Body of pancreas (tissue), 4 donors: ENCODE data around the gene HOXA11. TPM values are rescaled to one million over a fixed set of nuclear protein-coding genes. Genes with fewer than 3 reads are reported as not detected.

Source experiments
- ATAC-seq: fragments of 150-250 bp; one replicate; pipeline ENCODE4 v1.9.1; 2016
- DNase-seq, 4 donors: peaks; one replicate each; pipeline ENCODE4 v3.0.0-alpha.2; 2019
- H3K27ac ChIP-seq, 4 donors: fragments of 200-600 bp; sonication (generic); 1 replicate in 3 of 4; 2 replicates in 1 of 4; pipeline versions ENCODE4 v1.5.1 to v1.6.1; 2016 to 2019; ENCODE audit warnings: mild to moderate bottlenecking in 1 of 4, mixed read lengths in 1 of 4, moderate library complexity in 1 of 4
- H3K27me3 ChIP-seq, 2 donors: fragments of 200-600 bp; sonication (generic); one replicate each; pipeline ENCODE4 v1.6.0; 2016; ENCODE audit warnings: mild to moderate bottlenecking in 1 of 2
- H3K36me3 ChIP-seq, 2 donors: fragments of 200-600 bp; sonication (generic); replicated peaks in 1 of 2; 2 replicates each; pipeline ENCODE4 v1.5.1; 2016; ENCODE audit warnings: low read depth in 2 of 2; ENCODE audit not compliant: insufficient read depth in 1 of 2
- H3K4me1 ChIP-seq: fragments of 200-600 bp; sonication (generic); one replicate; pipeline ENCODE4 v1.6.0; 2016
- H3K4me3 ChIP-seq, 2 donors: fragments of 200-600 bp; sonication (generic); 1 replicate in 1 of 2; 2 replicates in 1 of 2; pipeline ENCODE4 v1.5.1; 2016 to 2019
- H3K9me3 ChIP-seq, 3 donors: fragments of 200-600 bp; sonication (generic); 1 replicate in 2 of 3; 2 replicates in 1 of 3; pipeline ENCODE4 v1.5.1; 2016
- POLR2A ChIP-seq, 3 donors: fragments of 450-650 bp; IDR thresholded peaks; one replicate each; pipeline ENCODE4 v1.6.1; 2016; ENCODE audit warnings: antibody characterized with exemption in 3 of 3, mild to moderate bottlenecking in 2 of 3
- WGBS, 2 donors: methylation state at CpG; one replicate each; pipeline ENCODE4 v1.1.5; 2017; 5-methylcytosine and 5-hydroxymethylcytosine counted together
- intact Hi-C: fragments of 100-400 bp; cut with DNase I; formaldehyde crosslinking; loops from one replicate; pipeline ENCODE4 v1.15.1; 2023
- total RNA-seq, 2 donors: library from RNA; depleted of rRNA; stranded (reverse); fragments of >200 nt; gene quantifications; one replicate each; pipeline ENCODE4 v1.1.0, GENCODE V29; 2016
- TF ChIP-seq, protein P1 (sequence below), 7 experiments: fragments of 450-650 bp in 4 of 7; fragments of 200-600 bp in 3 of 7; sonication (generic) in 3 of 7; IDR thresholded peaks; one replicate each; pipeline ENCODE4 v1.5.1; 2016 to 2019; ENCODE audit warnings: antibody characterized with exemption in 7 of 7

HOXA11 gene
- total RNA-seq, 2 donors from 2014 or later, result not detected

DNA sequence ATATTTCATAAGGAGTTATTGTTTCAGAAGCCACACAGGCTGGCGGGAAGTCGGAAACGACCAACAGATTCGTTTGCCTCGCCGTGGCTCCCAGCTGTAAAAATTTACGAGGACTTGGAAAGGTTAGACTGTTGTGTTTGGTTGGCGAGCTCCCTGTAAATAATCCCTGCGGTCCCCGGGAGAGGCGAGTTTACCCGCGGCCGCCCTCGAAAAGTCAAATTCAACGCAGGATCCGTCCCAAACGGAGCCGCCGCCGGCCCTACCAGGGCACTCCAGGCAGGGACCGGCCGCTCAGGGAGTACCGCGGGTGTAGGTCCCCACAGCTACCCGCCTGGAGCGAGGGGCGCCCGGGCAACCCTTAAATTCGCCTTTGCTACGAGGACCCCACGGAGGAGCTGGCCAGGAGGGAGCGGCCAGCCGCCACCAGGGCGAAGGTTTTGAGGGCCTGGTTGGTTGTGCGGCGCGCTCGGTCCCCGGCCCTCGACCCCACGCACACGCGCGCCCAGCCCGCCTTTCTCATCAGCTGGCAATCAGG, 19.0 kb downstream of the HOXA11 start:
- TF ChIP-seq, protein P1, sequence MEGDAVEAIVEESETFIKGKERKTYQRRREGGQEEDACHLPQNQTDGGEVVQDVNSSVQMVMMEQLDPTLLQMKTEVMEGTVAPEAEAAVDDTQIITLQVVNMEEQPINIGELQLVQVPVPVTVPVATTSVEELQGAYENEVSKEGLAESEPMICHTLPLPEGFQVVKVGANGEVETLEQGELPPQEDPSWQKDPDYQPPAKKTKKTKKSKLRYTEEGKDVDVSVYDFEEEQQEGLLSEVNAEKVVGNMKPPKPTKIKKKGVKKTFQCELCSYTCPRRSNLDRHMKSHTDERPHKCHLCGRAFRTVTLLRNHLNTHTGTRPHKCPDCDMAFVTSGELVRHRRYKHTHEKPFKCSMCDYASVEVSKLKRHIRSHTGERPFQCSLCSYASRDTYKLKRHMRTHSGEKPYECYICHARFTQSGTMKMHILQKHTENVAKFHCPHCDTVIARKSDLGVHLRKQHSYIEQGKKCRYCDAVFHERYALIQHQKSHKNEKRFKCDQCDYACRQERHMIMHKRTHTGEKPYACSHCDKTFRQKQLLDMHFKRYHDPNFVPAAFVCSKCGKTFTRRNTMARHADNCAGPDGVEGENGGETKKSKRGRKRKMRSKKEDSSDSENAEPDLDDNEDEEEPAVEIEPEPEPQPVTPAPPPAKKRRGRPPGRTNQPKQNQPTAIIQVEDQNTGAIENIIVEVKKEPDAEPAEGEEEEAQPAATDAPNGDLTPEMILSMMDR (IDR thresholded peaks at IDR 0.05), result no peak
- TF ChIP-seq POLR2A (IDR thresholded peaks at IDR 0.05), result no peak
- no peak overlapping the region for H3K4me3 ChIP-seq
- DNase-seq, result no peak
- H3K36me3 ChIP-seq, result no peaks in the 10 kb centered on the region
- intact Hi-C loops, result loop anchor here (10.0 kb wide), 1 partner anchor 311 kb away; no protein-coding TSS in a partner anchor
- 7 to 15% methylated on average over 17 to 46 of the region's 46 CpGs for WGBS, 2 donors
- peaks cover 17% of the 10 kb centered on the region for H3K4me1 ChIP-seq
- no peak overlapping the region for H3K27ac ChIP-seq
- H3K27me3 ChIP-seq, result peaks cover 0 to 69% of the 10 kb centered on the region in 2 donors
- ATAC-seq, result no peak
- no peaks in the 10 kb centered on the region for H3K9me3 ChIP-seq

DNA sequence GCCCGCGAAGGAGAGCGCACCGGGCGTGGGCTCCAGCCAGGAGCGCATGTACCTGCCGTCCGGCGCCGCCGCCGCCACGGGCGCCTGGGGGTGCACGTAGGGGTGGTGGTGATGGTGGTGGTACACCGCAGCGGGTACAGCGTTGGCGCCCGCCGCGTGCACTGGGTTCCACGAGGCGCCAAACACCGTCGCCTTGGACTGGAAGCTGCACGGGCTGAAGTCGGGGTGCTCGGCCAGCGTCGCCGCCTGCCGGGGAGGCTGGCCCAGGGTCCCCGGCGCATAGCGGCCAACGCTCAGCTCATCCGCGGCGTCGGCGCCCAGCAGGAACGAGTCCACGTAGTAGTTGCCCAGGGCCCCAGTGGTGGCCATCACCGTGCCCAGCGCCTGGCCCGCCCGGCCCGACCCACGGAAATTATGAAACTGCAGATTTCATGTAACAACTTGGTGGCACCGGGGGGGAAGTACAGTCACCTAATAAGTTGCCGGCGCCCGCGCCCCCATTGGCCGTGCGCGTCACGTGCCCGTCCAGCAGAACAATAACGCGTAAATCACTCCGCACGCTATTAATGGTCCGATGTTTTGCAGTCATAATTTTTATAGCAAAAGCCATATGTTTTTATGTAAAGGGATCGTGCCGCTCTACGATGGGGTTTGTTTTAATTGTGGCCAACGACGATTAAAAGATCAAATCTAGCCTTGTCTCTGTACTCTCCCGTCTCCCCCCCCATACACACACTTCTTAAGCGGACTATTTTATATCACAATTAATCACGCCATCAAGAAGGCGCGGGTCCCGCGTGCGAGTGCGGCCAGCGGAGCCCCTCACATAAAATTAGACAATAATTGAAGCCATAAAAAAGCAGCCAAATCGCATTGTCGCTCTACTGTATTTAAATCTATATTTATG, 19.7 kb downstream of the HOXA11 start, which contains the start of gene HOXA9:
Gene HOXA9 (minus strand): TSS at position 449 of the 907 bp plus-strand sequence. CDS start 80 bp downstream, at position 369.
- WGBS, 2 donors, result 7 to 17% methylated on average over 51 to 79 of the region's 82 CpGs
- H3K9me3 ChIP-seq, result no peaks in the 10 kb centered on the region
- peak in 1 of 4 donors; percentile 43 for DNase-seq
- no peak within 1 kb of the TSS for H3K27ac ChIP-seq
- H3K4me1 ChIP-seq, result peaks cover 24% of the 10 kb centered on the region
- intact Hi-C loops, result loop anchor here (10.0 kb wide), 1 partner anchor 311 kb away; no protein-coding TSS in a partner anchor
- H3K27me3 ChIP-seq, result peaks cover 0 to 68% of the 10 kb centered on the region in 2 donors
- H3K4me3 ChIP-seq, result no peak within 1 kb of the TSS
- ATAC-seq, result no peak
- TF ChIP-seq, protein P1 (IDR thresholded peaks at IDR 0.05), result no peak
- no peak for TF ChIP-seq POLR2A (IDR thresholded peaks at IDR 0.05)
- H3K36me3 ChIP-seq, result no peaks in the 10 kb centered on the region

DNA sequence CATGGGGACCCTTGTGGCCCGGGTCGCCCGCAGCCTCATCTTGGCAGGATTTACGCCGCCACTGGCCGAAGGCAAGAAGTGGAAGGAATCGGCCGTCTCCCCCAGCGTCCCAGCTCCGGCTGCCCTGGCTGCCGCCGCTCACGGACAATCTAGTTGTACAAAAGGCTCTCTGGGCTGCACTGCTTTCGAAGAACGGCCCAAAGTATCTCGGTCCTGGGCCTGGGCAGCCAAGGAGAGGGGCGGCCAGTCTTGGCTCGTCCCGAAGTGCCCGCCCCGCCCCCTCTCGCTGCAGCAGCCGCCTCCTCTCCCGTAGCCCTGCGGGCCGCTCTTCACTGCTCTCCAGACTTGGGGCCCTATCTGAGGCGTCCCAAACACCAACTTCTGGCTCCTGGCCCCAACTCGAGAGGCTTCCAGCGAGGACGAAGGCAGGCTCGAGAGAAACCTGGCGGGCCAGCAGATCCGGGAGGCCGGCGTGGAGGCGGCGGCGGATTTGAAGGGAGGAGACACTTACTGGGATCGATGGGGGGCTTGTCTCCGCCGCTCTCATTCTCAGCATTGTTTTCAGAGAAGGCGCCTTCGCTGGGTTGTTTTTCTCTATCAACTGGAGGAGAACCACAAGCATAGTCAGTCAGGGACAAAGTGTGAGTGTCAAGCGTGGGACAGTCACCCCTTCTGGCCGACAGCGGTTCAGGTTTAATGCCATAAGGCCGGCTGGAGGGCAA, 20.5 kb downstream of the HOXA11 start:
- TF ChIP-seq, protein P1 (IDR thresholded peaks at IDR 0.05), result no peak
- TF ChIP-seq POLR2A (IDR thresholded peaks at IDR 0.05), result no peak
- DNase-seq (no peak), ATAC-seq (no peak)
- 5 to 8% methylated on average over 27 to 47 of the region's 47 CpGs for WGBS, 2 donors
- Histone ChIP-seq H3K4me1 (peaks cover 26% of the 10 kb centered on the region), H3K36me3 (no peaks in the 10 kb centered on the region), H3K9me3 (no peaks in the 10 kb centered on the region), H3K27ac (no peak overlapping the region), H3K4me3 (no peak overlapping the region), H3K27me3 (peaks cover 0 to 68% of the 10 kb centered on the region in 2 donors)
- intact Hi-C loops, result loop anchor here (10.0 kb wide), 1 partner anchor 310 kb away; no protein-coding TSS in a partner anchor

GRCh38 chr7:27164045-27164366, 21.0 kb downstream of the HOXA11 start:
- Histone ChIP-seq H3K27ac (no peak overlapping the region), H3K9me3 (no peaks in the 10 kb centered on the region), H3K36me3 (no peaks in the 10 kb centered on the region), H3K4me1 (peaks cover 22% of the 10 kb centered on the region), H3K27me3 (peaks cover 0 to 67% of the 10 kb centered on the region in 2 donors), H3K4me3 (no peak overlapping the region)
- TF ChIP-seq, protein P1 (IDR thresholded peaks at IDR 0.05), result no peak
- no peak for TF ChIP-seq POLR2A (IDR thresholded peaks at IDR 0.05)
- ATAC-seq (no peak), DNase-seq (no peak)
- 9 to 19% methylated on average over 12 of the region's 12 CpGs for WGBS, 2 donors
- intact Hi-C loops, result loop anchor here (10.0 kb wide), 1 partner anchor 309 kb away; no protein-coding TSS in a partner anchor
